Endometrium (tissue), 2 donors: ENCODE measurements around the gene BTG2.

ENCODE experiments used
- FAIRE-seq: peaks from 2 replicates; lab custom pipeline; 2012; peaks lifted over from hg19 to GRCh38; lab: Jason Lieb, UNC
- donor health status: control.
- donor health status: control.

The BTG2 gene

GRCh38 chr1:203276916-203277545 lies 28.3 kb upstream of the BTG2 start:
- no peak for FAIRE-seq

GRCh38 chr1:203278082-203278884 lies 27.0 kb upstream of the BTG2 start:
- no peak for FAIRE-seq

DNA sequence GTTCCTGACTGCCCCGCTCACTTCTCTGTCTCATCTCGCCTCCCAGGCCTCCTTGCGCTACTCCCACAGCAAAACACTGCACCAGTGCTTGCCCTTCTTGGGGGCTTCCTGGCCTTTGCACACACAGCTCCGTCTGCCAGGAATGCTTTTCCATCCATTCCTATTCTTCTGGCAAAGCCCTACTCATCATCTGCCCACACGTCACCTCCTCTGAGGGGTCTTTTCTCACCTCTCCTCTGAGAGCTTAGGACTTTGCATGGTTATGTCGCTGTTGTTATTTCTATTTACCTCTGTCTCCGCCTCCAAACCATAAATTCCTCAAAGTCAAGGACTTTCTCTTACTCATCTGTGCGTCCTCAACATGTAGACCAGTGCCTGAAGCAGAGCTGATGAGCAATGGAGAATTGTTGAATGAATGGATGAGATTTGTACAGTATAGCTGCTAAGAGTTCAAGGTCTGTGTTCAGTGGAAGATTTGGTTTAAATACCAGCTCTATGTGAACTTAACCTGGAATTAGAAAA lies 26.4 kb upstream of the BTG2 start:
- no peak for FAIRE-seq

- FAIRE-seq, result no peak
Observed at GRCh38 chr1:203280061-203280460, 25.3 kb upstream of the BTG2 start.

GRCh38 chr1:203281033-203281432 lies 24.3 kb upstream of the BTG2 start:
- FAIRE-seq, result no peak

GRCh38 chr1:203281851-203282661 lies 23.3 kb upstream of the BTG2 start:
- no peak for FAIRE-seq

DNA sequence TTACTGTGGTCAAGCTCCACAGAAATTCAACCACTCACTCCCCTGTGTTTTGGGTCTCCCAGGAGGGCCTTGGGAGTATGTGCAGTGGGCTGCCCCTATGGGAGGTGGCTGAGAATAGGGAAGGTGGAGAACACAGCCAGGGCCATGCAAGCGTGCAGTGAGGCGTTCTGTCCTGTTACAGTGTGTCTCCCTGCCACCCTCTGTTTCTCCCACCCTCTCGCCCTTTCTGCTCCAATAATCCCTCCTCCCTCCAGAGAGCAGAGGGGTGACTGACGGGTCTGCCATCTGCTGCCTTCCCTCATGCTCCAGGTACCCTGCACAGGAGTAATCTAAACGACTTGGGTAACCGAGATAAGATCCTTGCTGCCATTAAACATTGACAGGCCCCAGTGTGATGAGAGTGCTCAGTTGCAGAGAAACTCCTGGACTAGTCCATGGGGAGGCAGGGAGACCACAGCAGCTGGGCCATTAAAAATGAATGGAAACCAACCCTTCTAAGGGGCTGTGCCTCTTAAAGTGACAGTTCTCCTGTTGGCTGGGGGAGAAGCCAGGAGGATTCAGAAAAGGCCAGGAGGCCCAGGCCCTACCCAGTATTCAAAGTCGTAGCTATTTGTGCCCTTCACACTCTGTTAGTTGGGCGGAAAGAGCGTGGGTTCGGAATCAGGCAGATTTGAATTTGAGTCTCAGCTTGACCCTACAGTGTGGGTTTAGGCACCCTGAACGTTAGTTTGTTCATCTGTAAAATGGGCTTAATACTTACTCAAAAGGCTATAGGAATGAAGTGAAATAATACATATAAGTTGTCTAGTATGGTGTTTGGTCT lies 22.4 kb upstream of the BTG2 start:
- no peak for FAIRE-seq

DNA sequence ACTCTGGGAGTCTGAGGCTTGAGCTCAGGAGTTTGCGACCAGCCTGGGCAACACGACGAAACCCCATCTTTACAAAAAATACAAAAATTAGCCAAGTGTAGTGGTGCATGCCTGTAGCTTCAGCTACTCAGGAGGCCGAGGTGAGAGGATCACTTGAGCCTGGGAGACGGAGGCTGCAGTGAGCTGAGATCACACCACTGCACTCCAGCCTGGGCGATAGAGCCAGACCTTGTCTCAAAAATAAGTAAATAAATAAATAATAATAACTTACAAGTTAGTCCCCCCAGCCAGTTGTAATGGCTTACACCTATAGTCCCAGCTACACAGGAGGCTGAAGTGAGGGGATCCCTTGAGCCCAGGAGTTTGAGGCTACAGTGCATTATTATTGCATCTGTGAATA lies 21.7 kb upstream of the BTG2 start:
- no peak for FAIRE-seq

GRCh38 chr1:203284411-203285123 lies 20.8 kb upstream of the BTG2 start:
- no peak for FAIRE-seq

GRCh38 chr1:203286161-203286984 lies 18.9 kb upstream of the BTG2 start:
- FAIRE-seq, result no peak

DNA sequence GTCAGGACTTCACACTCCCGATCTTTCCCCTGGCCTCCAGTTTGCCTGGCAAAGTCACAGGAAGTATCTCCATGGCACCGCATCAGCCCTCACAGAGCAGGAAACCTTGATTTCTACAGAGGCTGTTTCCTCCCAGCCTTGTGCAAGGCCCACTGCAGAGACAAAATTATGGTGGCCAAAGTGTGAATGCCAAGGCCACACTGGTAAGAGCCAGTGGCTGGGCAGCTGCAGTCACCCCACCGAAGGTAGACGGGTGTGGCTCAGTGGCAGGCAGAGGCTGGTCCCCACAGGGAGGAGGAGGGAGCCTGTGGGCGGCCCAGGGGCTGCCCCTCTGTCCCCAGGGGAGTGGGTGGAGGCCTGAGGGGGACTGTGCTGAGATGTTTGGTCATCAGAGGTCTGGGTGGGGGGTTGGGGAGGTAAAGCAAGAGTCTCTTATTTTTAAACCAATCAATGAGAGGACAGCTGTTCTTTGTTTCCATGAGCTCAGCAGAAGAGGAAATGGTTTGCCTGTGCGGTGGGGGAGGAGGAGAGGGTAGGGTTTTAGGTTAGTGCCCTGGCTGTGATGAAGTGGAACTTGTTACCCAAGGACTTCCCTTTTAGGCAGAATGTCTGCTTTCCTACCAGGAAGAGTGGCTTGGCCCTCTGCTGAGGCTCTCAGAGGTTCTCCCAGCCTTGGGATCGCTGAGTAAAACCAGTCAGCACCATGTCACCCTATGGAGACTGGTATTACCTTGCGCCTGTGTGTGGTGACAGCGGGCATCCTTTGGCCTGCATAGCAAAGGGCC lies 18.0 kb upstream of the BTG2 start:
- FAIRE-seq, result no peak

- no peak for FAIRE-seq
Observed at GRCh38 chr1:203287898-203288297, 17.4 kb upstream of the BTG2 start.

- FAIRE-seq, result no peak
Observed at GRCh38 chr1:203288400-203288799, 16.9 kb upstream of the BTG2 start.

- FAIRE-seq, result no peak
Observed at GRCh38 chr1:203289281-203289981, 15.9 kb upstream of the BTG2 start.

DNA sequence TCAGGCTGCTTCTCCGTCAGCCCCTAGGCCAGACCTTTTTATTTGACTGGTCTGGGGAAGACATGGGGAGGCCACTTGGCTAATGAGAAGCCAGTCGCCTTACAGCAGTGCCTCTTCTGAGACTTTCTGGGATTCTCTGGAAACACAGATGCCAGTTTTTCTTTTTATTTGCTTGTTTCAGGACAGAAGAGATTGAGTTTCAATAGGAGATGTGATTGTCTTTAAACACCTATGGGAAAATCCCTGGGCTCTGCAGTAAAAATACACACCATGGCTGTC lies 15.4 kb upstream of the BTG2 start:
- FAIRE-seq, result no peak

GRCh38 chr1:203290261-203291089 lies 14.8 kb upstream of the BTG2 start:
- no peak for FAIRE-seq

DNA sequence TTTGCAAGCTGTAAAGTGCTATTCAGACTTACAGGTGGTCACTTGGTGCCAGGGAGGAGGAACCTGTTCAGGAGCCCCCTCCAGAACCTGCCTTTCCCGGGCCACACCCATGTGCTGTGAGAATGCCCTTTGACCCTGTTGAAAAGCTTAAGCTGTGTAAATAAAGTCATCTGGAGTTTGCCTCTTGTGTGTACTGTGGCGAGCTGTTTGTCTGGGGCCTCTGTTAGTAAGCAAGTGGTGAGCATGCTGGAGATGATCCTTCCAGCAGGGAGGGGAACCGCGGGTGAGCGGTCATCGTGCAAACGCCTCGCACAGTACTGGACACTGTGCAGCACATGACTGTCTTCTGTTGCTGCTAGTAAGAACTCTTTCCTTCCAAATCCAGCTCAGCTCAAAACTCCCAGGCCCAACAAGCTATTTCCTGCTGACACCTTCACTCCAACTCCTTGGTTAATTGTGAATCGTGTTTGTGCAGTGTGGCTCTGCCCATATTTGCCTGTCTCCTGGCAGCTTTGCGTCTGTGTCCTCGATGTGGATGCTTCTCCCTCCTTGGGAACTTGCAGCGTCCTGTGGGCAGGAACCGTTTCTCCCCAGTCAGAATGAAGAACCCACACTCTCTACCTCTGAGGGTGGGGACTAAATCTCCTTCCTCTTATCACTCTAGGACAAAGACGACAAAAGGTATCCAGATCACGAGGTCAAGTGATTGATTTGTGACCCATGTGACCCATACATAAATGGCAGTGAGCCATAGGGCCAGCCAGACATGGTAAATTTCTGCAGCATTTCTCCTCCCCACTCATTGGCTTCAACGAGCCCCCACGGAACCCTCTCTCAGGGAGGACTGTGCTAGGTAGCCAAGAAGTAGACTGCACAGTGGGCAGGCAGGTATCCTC lies 13.9 kb upstream of the BTG2 start:
- FAIRE-seq, result no peak
